DMS153 treated with DMSO at 0.1 percent for 48 hours (cell line): Measurements from ENCODE around the gene AKT1.
A peak's percentile ranks its signal among the peaks of the same experiment; 100 is the strongest.

Source experiments
- DNase-seq: peaks from one replicate; lab custom pipeline; 2025; ENCODE audit not compliant: unreplicated experiment; lab: John Stamatoyannopoulos, UW

The AKT1 gene

GRCh38 chr14:104773505-104774452, 21.8 kb downstream of the AKT1 start:
- DNase-seq: no peak

DNA sequence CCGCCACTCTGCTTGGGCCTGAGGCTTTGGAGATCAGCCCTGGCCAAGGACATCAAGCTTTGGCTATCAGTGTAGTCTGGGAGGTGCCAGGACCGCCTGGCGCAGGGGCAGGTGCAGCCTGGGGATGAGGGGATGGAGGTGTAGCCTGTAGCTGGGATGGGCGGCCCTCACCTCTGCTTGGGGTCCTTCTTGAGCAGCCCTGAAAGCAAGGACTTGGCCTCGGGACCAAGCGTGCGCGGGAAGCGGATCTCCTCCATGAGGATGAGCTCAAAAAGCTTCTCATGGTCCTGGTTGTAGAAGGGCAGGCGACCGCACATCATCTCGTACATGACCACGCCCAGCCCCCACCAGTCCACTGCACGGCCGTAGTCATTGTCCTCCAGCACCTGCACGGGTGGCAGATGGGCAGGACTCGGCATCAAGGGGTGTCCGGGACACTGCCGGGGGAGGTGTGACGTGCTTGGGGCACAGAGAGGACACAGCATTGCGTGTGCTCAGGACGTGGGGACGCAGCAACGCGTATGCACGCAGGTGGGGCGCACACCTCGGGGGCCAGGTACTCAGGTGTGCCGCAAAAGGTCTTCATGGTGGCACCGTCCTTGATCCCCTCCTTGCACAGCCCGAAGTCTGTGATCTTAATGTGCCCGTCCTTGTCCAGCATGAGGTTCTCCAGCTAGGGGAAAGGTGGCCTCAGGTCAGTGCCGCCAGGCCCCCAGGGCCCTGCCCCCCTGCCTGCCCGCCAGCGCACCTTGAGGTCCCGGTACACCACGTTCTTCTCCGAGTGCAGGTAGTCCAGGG, 22.6 kb downstream of the AKT1 start:
- DNase-seq: no peak

DNA sequence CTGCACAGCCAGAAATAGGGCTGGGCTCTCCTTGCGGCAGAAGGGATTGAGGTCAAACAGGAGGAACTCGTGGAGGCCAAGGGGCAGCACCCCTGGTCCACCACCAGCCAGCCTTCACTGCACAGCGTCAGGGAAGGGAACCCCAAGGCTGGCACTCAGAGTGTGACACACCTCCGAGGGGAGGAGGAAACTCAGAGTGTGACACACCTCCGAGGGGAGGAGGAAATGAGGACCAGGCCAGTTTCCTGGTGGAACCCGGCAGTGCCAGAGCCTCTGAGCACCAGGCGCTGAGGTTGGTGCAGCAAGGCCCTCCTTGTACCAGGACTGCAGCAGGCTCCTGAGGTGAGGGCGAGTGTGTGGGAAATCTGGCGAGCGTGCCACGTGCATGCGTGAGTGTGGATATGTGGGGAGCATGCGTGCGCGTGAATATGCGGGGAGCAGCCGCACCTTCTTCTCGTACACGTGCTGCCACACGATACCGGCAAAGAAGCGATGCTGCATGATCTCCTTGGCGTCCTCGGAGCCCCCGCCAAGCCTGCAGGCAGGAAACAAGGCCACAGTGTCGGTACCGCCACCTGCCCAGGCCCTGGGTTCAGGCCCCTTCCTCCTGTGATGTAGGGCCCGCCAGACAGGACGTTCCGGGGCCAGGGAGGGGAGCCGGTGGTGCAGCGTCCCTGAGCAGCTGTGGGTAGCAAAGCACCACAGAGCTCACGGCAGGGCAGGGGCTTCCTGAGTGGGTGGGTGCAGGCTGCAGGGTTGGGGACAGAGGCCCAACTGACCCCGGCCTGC, 23.4 kb downstream of the AKT1 start:
- no peak for DNase-seq

DNA sequence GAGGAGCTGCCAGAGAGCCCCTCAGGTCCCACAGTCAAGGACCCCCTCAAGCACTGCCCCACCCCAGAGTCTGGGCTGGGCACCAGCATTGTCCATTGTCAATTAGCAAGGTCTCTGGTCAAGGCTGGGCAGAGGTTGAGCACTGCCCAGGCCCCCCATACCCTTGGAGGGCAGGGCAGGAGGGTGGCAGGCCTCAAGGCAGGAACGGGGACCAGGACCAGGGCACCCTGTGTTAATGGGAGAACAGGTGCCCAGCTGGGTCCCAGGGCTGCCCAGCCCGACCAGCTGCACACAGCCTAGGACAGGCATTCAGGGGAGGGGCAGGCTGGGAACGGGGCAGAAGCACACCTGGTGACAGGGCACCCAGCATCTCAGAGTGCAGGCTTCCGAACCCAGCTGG, 24.2 kb downstream of the AKT1 start:
- no peak for DNase-seq

GRCh38 chr14:104770851-104771272, 24.7 kb downstream of the AKT1 start:
- DNase-seq: no peak

DNA sequence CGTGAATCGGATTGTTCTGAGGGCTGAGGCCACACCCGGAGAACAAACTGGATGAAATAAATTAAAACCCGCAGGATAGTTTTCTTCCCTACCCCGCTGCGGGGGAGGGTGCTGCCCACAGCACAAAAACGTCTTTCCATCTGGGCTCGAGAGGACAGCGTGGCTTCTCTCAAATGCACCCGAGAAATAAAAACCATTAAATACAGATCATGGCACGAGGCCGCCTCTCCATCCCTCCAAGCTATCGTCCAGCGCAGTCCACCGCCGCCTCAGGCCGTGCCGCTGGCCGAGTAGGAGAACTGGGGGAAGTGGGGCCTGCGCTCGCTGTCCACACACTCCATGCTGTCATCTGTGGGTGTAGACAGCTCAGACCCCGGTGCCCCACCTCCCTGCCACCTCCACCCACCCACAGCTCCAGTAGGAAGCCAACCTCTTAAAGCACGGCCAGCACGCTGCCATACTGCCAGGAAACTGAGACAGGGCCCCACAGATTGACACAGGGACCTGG, 25.4 kb downstream of the AKT1 start:
- no peak for DNase-seq

DNA sequence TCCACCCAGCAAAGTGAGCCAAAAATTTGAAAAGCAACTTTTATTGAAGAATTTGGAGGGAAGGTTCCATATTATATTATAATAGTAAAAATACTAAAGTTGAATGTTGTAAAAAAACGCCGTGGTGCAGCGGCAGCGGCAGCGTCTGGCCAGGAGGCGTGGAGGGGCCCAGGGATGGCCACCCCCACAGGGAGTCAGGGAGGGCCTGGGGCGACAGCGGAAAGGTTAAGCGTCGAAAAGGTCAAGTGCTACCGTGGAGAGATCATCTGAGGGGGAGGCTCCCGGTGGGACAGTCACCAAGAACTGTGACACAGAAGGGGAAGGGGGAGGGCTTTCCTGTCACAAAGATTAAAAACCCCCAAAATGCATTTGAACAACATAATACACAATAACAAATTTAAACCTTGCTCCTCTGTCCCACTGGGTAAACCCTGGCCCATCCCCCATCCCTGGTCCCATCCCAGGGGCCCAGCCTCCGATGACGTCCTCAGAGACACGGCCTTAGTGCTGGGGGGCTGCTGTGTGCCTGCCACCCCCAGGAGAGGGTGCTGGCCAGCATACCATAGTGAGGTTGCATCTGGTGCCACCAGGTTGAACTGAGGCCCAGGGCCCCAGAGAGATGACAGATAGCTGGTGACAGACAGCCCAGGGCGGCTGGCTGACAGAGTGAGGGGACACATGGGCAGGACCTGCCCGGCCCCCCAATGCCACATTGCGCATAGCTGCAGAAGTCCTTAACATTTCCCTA, 26.1 kb downstream of the AKT1 start:
- DNase-seq: no peak

- DNase-seq: peak; percentile 16
Measured at GRCh38 chr14:104768437-104769323, 26.9 kb downstream of the AKT1 start.

- DNase-seq: no peak
Measured at GRCh38 chr14:104767634-104767918, 28.0 kb downstream of the AKT1 start.

GRCh38 chr14:104766863-104767633, 28.5 kb downstream of the AKT1 start:
- no peak for DNase-seq

GRCh38 chr14:104766256-104766862, 29.2 kb downstream of the AKT1 start:
- no peak for DNase-seq

- DNase-seq: no peak
Measured at GRCh38 chr14:104765517-104765916, 30.0 kb downstream of the AKT1 start.

GRCh38 chr14:104758981-104759969, 36.3 kb downstream of the AKT1 start:
- DNase-seq: no peak

DNA sequence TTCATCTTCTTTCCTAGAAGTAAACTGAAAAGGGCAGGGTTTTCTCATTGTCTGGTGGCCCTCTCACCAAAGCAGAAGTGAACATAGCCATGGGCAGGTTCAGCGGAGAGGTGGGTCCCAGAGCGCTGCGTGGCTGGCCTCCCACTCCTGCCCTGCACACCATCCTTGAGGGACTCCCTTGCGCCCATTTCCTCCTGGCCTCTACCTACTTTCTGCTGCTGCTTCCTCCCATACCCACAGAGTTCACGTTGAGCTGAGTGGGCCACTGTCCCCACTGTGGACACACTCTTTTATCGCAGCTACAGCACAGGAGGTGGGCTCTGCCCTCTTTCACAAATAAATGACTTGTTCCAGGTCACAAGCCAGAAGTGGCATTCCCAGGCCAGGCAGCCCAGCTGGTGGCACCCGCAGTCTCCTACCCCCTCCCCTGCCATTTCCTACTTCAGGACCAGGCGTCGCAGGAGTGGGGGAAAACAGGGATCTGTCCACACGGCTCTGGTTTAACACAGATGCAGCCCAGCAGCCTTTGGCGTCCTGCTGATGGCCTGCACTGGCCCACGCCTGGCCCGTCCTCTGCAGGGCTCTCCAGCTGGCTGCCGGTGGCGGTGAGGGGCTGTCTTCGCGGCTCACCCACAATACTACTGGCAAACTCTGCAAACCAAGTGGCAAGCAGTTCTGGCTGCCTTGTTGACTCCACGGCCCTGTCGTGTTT, 37.7 kb downstream of the AKT1 start:
- DNase-seq: no peak

DNA sequence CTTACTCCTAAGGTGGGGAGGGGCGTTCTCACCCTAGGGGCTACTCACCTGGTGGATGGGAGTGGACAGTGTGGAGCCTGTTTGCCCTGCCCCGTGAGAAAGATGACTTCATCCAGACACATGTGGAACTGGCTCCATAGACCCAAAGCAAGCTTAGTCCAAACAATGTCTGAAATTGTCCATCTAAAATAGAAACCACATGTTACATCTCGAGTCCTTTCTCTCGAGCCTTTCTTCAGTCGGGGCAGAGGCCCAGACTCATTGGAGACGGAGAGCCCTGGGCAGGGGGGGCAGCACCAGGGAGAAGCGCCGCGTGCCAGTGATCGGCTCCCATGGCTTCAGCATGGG, 38.3 kb downstream of the AKT1 start:
- no peak for DNase-seq

DNA sequence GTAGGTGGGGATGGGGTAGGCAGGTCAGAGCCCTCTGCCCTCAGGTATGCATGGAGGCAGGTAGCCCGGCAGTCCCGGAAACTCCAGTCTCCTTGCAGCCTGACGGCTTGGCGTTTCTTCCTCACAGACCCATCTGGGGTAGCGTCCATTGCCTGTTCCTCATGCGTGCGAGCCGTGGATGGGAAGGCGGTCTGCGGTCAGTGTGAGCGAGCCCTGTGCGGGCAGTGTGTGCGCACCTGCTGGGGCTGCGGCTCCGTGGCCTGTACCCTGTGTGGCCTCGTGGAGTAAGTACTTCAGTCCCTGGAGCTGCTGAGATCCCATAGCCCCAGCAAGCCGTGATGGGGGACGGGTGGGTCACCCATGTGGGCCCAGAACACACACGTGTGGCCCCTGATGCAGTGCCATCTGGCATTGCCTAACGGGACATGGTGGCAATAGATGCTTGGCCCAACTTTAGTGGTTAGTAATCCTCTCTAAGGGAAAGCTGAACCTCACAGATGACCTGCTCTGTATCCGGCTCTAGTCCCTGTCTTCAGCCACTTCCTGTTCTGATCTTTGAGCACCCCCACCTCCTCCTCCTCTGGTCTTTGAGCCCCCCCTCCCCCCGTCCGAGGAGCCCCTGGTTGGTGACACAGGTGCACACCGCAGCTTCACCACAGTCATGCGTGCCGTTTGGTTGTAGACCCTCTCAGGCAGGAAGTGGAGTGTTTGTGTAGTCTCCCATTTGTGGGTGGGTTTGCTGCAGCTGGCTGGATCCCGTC, 38.9 kb downstream of the AKT1 start:
- DNase-seq: no peak
